Measurements from ENCODE around the gene PRPF38A. TPM values are rescaled to one million over a fixed set of nuclear protein-coding genes. Genes with fewer than 3 reads are reported as not detected.
"Not testable (repeated sequence)": the region's sequence is repeated elsewhere in the genome, so short reads cannot be mapped to it uniquely, and the experiment has no call there.

PRPF38A gene
- total and polyA plus RNA-seq, 11 donors, result 6.2 to 24.7 (median 16.5) TPM

GRCh38 chr1:52368383-52369172 is 35.8 kb upstream of the PRPF38A start:
- TF ChIP-seq POLR2A (IDR thresholded peaks at IDR 0.05), result no peak
- TF ChIP-seq, protein P1, sequence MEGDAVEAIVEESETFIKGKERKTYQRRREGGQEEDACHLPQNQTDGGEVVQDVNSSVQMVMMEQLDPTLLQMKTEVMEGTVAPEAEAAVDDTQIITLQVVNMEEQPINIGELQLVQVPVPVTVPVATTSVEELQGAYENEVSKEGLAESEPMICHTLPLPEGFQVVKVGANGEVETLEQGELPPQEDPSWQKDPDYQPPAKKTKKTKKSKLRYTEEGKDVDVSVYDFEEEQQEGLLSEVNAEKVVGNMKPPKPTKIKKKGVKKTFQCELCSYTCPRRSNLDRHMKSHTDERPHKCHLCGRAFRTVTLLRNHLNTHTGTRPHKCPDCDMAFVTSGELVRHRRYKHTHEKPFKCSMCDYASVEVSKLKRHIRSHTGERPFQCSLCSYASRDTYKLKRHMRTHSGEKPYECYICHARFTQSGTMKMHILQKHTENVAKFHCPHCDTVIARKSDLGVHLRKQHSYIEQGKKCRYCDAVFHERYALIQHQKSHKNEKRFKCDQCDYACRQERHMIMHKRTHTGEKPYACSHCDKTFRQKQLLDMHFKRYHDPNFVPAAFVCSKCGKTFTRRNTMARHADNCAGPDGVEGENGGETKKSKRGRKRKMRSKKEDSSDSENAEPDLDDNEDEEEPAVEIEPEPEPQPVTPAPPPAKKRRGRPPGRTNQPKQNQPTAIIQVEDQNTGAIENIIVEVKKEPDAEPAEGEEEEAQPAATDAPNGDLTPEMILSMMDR (IDR thresholded peaks at IDR 0.05), result peak in 4 of 12 donors; percentile 4 to 26 (median 14)
- no peak for ATAC-seq
- peak overlapping the region; percentile 0 to 60 (median 48) for H3K4me3 ChIP-seq
- H3K27ac ChIP-seq, result peak overlapping the region in 4 of 12 donors; percentile 14 to 56 (median 40)
- H3K9me3 ChIP-seq, result no peaks in the 10 kb centered on the region
- intact Hi-C loops (cut with DNase I), result loop anchor here in 4 of 10 donors (5.0 to 10.0 kb wide), 4 partner anchors 34 to 329 kb away; partner anchors contain the start of genes ORC1 (in 3 of the 4), PRPF38A (in 3 of the 4), COA7 (in 1 of the 4) and ZFYVE9 (in 1 of the 4)
- peak; percentile 39 to 75 (median 50) for DNase-seq
- H3K36me3 ChIP-seq, result peaks cover 0 to 8% (median 0%) of the 10 kb centered on the region in 9 donors
- peaks cover 0 to 29% (median 11%) of the 10 kb centered on the region in 12 donors for H3K4me1 ChIP-seq
- 8 to 10% (median 9%) methylated on average over 40 to 51 of the region's 51 CpGs for WGBS, 4 donors
- H3K27me3 ChIP-seq, result no peaks in the 10 kb centered on the region

DNA sequence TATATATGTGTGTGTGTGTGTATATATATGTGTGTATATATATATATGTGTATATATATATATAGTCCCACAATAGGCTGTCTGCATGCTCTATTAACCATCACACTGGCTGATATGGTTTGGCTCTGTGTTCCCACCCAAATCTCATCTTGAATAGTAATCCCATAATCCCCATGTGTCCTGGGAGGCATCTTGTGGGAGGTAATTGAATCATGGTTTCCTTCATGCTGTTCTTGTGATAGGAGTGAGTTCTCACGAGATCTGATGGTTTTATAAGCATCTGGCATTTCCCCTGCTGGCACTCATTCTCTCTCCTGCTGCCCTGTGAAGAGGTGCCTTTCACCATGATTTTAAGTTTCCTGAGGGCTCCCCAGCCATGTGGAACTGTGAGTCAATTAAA is 34.6 kb upstream of the PRPF38A start:
- WGBS, 4 donors, result 52 to 62% (median 53%) methylated on average over 1 of the region's 1 CpG
- peaks cover 0 to 20% (median 6%) of the 10 kb centered on the region in 12 donors for H3K4me1 ChIP-seq
- not testable (repeated sequence) for H3K27me3 ChIP-seq, DNase-seq, H3K4me3 ChIP-seq, H3K36me3 ChIP-seq, ATAC-seq, H3K27ac ChIP-seq, H3K9me3 ChIP-seq
- intact Hi-C loops (cut with DNase I), result loop anchor here in 4 of 10 donors (5.0 to 10.0 kb wide), 4 partner anchors 32 to 327 kb away; partner anchors contain the start of genes ORC1 (in 3 of the 4), PRPF38A (in 3 of the 4), COA7 (in 1 of the 4) and ZFYVE9 (in 1 of the 4)

DNA sequence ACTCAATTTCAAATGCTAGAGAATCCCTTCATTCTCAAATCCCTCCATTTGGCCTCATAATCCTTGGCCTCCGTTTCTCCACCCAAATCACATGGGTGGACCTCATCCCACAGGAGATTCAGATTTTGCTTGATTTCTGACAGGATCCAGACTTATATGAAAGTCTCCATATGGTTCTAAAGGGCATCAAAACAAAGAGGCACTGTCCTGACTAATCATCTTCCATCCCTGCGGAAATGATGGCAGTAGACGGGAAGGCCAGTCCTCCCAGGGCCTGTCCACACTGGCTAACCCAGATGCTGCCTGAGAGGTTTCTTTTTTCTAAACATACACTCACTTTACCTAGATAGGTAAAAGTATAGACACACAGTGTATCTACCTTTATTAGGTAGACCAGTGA is 19.0 kb upstream of the PRPF38A start:
- TF ChIP-seq, protein P1 (IDR thresholded peaks at IDR 0.05), result no peak
- TF ChIP-seq POLR2A (IDR thresholded peaks at IDR 0.05), result no peak
- DNase-seq, result no peak
- no peak overlapping the region for H3K27ac ChIP-seq
- H3K27me3 ChIP-seq, result no peaks in the 10 kb centered on the region
- H3K36me3 ChIP-seq, result peaks cover 0 to 42% (median 0%) of the 10 kb centered on the region in 9 donors
- H3K4me1 ChIP-seq, result no peaks in the 10 kb centered on the region
- H3K4me3 ChIP-seq, result no peak overlapping the region
- WGBS, 4 donors, result 87 to 97% (median 93%) methylated on average over 3 of the region's 3 CpGs
- no peaks in the 10 kb centered on the region for H3K9me3 ChIP-seq
- ATAC-seq, result no peak
- intact Hi-C loops (cut with DNase I), result no loop called here

DNA sequence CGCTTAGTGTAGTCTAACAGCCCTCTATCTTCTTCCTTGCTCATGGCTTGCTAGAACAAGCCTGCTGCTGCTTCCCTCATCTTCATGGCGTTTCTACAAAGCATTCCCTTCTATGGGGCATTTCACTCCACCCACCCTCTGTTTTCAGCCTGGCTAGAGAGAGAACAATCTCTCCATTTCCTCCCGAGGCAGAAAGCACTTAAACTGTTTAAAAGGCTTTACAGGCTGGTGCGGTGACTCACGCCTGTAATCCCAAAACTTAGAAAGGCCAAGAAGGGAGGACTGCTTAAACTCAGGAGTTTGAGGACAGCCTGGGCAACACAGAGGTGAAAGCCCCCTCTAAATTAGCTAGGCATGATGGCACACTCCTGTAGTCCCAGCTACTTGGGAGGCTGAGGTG is 17.9 kb upstream of the PRPF38A start:
- H3K36me3 ChIP-seq, result peaks cover 0 to 36% (median 0%) of the 10 kb centered on the region in 9 donors
- WGBS, 4 donors, result 87 to 90% (median 88%) methylated on average over 5 of the region's 5 CpGs
- intact Hi-C loops (cut with DNase I), result no loop called here

More for the DNA sequence above, 17.9 kb upstream of the PRPF38A start:
- no peak overlapping the region for H3K27ac ChIP-seq
- no peaks in the 10 kb centered on the region for H3K4me1 ChIP-seq
- no peak for ATAC-seq
- no peak for DNase-seq
- H3K9me3 ChIP-seq, result no peaks in the 10 kb centered on the region
- H3K4me3 ChIP-seq, result no peak overlapping the region
- no peaks in the 10 kb centered on the region for H3K27me3 ChIP-seq
- TF ChIP-seq, protein P1 (IDR thresholded peaks at IDR 0.05), result no peak
- no peak for TF ChIP-seq POLR2A (IDR thresholded peaks at IDR 0.05)

Data from heart left ventricle (tissue), 16 donors.